HL-60 (cell line): ENCODE data around the gene LARP4.
A peak's percentile ranks its signal among the peaks of the same experiment; 100 is the strongest.

Source experiments
- DNase-seq, 2 experiments: peaks; one replicate each; pipeline ENCODE4 v3.0.0-alpha.2; 2010 to 2020; ENCODE audit warnings: low read depth in 1 of 2, low spot score in 1 of 2
- H3K27ac ChIP-seq: fragments of 250-450 bp; sonication (Bioruptor Pico); replicated peaks from 2 replicates; pipeline ENCODE4 v1.5.1; 2020; ENCODE audit warnings: mild to moderate bottlenecking, moderate library complexity
- H3K27me3 ChIP-seq: fragments of 250-450 bp; sonication (Bioruptor Pico); 2 replicates; pipeline ENCODE4 v1.5.1; 2021; ENCODE audit warnings: mild to moderate bottlenecking, moderate library complexity; ENCODE audit not compliant: insufficient read depth, poor library complexity, severe bottlenecking
- H3K4me3 ChIP-seq: replicated peaks from 2 replicates; pipeline ENCODE4 v1.5.1; 2011; ENCODE audit warnings: mild to moderate bottlenecking, control low read depth, low read length; ENCODE audit not compliant: insufficient read depth
- CTCF ChIP-seq: IDR thresholded peaks from one replicate; pipeline ENCODE4 v1.5.1; 2011; ENCODE audit warnings: low read length, control low read depth, inconsistent platforms; ENCODE audit not compliant: insufficient read depth
- GABPA ChIP-seq: IDR thresholded peaks from 2 replicates; pipeline ENCODE4 v1.6.1; 2012; ENCODE audit warnings: low read depth
- POLR2AphosphoS5 ChIP-seq: IDR thresholded peaks from 2 replicates; pipeline ENCODE4 v1.6.1; 2012; ENCODE audit warnings: low read depth
- REST ChIP-seq: IDR thresholded peaks from 2 replicates; pipeline ENCODE4 v1.6.1; 2012; ENCODE audit warnings: low read depth; ENCODE audit not compliant: insufficient replicate concordance
- SPI1 ChIP-seq: IDR thresholded peaks from 2 replicates; pipeline ENCODE4 v1.6.1; 2012; ENCODE audit warnings: low read depth, mild to moderate bottlenecking, borderline replicate concordance

LARP4 gene

GRCh38 chr12:50401500-50402081, 906 bp downstream of the LARP4 start:
- peak overlapping the region; percentile 87 for H3K27ac ChIP-seq
- no peaks in the 10 kb centered on the region for H3K27me3 ChIP-seq
- peak overlapping the region; percentile 89 for H3K4me3 ChIP-seq
- DNase-seq, result peak in 1 of 2 experiments; percentile 27
- TF ChIP-seq POLR2AphosphoS5 (no peak), SPI1 (no peak), REST (no peak), CTCF (no peak), GABPA (no peak)

- no peak for TF ChIP-seq POLR2AphosphoS5
- Histone ChIP-seq H3K27me3 (no peaks in the 10 kb centered on the region), H3K4me3 (peak overlapping the region; percentile 89), H3K27ac (peak overlapping the region; percentile 87)
- no peak for DNase-seq
Measured at GRCh38 chr12:50402264-50403000, 1.7 kb downstream of the LARP4 start.

GRCh38 chr12:50403001-50403440, 2.3 kb downstream of the LARP4 start:
- TF ChIP-seq CTCF (no peak), REST (no peak), SPI1 (no peak), POLR2AphosphoS5 (no peak), GABPA (no peak)
- H3K27me3 ChIP-seq, result no peaks in the 10 kb centered on the region
- no peak for DNase-seq
- H3K4me3 ChIP-seq, result peak overlapping the region; percentile 89
- peak overlapping the region; percentile 87 for H3K27ac ChIP-seq

GRCh38 chr12:50404307-50404706, 3.6 kb downstream of the LARP4 start:
- no peaks in the 10 kb centered on the region for H3K27me3 ChIP-seq
- no peak overlapping the region for H3K4me3 ChIP-seq
- no peak for DNase-seq
- TF ChIP-seq GABPA (no peak), SPI1 (no peak), REST (no peak), CTCF (no peak), POLR2AphosphoS5 (no peak)
- H3K27ac ChIP-seq, result no peak overlapping the region
